Neural progenitor cell (in vitro differentiated cells): ENCODE data around the gene HDAC2. TPM values are rescaled to one million over a fixed set of nuclear protein-coding genes. Genes with fewer than 3 reads are reported as not detected.
"Not testable (repeated sequence)": the region's sequence is repeated elsewhere in the genome, so short reads cannot be mapped to it uniquely, and the experiment has no call there.

ENCODE experiments used
- DNase-seq: peaks from one replicate; pipeline ENCODE4 v3.0.0-alpha.2; 2016; ENCODE audit warnings: low spot score
- H2AFZ ChIP-seq: fragments of 200-600 bp; sonication (generic); replicated peaks from 2 replicates; pipeline ENCODE4 v1.6.1; 2016; ENCODE audit warnings: antibody characterized with exemption
- H3F3A ChIP-seq: fragments of 200-600 bp; sonication (generic); 2 replicates; pipeline ENCODE4 v1.6.1; 2016; ENCODE audit warnings: antibody characterized with exemption, low read depth
- H3K27ac ChIP-seq: fragments of 200-600 bp; sonication (generic); 2 replicates; pipeline ENCODE4 v1.5.1; 2016; ENCODE audit warnings: mild to moderate bottlenecking
- H3K27me3 ChIP-seq: fragments of 200-600 bp; sonication (generic); 2 replicates; pipeline ENCODE4 v1.6.1; 2016; ENCODE audit warnings: mild to moderate bottlenecking, moderate library complexity
- H3K36me3 ChIP-seq: fragments of 200-600 bp; sonication (generic); 2 replicates; pipeline ENCODE4 v1.5.1; 2016
- H3K4me1 ChIP-seq: fragments of 200-600 bp; sonication (generic); 2 replicates; pipeline ENCODE4 v1.6.1; 2016; ENCODE audit warnings: mixed run types
- H3K4me2 ChIP-seq: fragments of 200-600 bp; sonication (generic); 2 replicates; pipeline ENCODE4 v1.6.1; 2016
- H3K4me3 ChIP-seq: fragments of 200-600 bp; sonication (generic); 2 replicates; pipeline ENCODE4 v1.5.1; 2016
- H3K79me2 ChIP-seq: fragments of 200-600 bp; sonication (generic); 2 replicates; pipeline ENCODE4 v1.6.1; 2016; ENCODE audit warnings: low read depth
- H3K9ac ChIP-seq: fragments of 200-600 bp; sonication (generic); 2 replicates; pipeline ENCODE4 v1.6.1; 2016
- H3K9me3 ChIP-seq: fragments of 200-600 bp; sonication (generic); 2 replicates; pipeline ENCODE4 v1.5.1; 2016; ENCODE audit warnings: low read depth
- H4K20me1 ChIP-seq: fragments of 200-600 bp; sonication (generic); 2 replicates; pipeline ENCODE4 v1.6.1; 2016; ENCODE audit warnings: low read depth
- H3K27ac Mint-ChIP-seq: 3 replicates; pipeline ENCODE4 v1.8.0; 2021; ENCODE audit warnings: mixed read lengths
- H3K27me3 Mint-ChIP-seq: 2 replicates; pipeline ENCODE4 v1.8.0; 2022; ENCODE audit warnings: low read depth, mild to moderate bottlenecking, inconsistent platforms, moderate library complexity, mixed read lengths; ENCODE audit not compliant: insufficient read depth
- H3K36me3 Mint-ChIP-seq: 3 replicates; pipeline ENCODE4 v1.8.0; 2021; ENCODE audit warnings: mixed read lengths
- H3K4me1 Mint-ChIP-seq: 3 replicates; pipeline ENCODE4 v1.8.0; 2021; ENCODE audit warnings: mixed read lengths
- H3K4me3 Mint-ChIP-seq: 3 replicates; pipeline ENCODE4 v1.8.0; 2021; ENCODE audit warnings: mild to moderate bottlenecking, moderate library complexity, mixed read lengths
- H3K9me3 Mint-ChIP-seq: 3 replicates; pipeline ENCODE4 v1.8.0; 2020; ENCODE audit warnings: mixed read lengths
- CTCF ChIP-seq: fragments of 200-600 bp; sonication (generic); IDR thresholded peaks from 2 replicates; pipeline ENCODE4 v1.5.1; 2017; ENCODE audit warnings: antibody characterized with exemption, mild to moderate bottlenecking
- EZH2 ChIP-seq: fragments of 200-600 bp; sonication (generic); IDR thresholded peaks from 2 replicates; pipeline ENCODE4 v1.6.1; 2017; ENCODE audit warnings: antibody characterized with exemption, mild to moderate bottlenecking, moderate library complexity
- EZH2phosphoT487 ChIP-seq: fragments of 200-600 bp; sonication (generic); IDR thresholded peaks from 2 replicates; pipeline ENCODE4 v1.6.1; 2017; ENCODE audit warnings: antibody characterized with exemption
- total RNA-seq: library from RNA; depleted of rRNA; stranded (reverse); fragments of >200 nt; gene quantifications from 2 replicates; pipeline ENCODE4 v1.2.3, GENCODE V29; 2015; ENCODE audit warnings: low replicate concordance

The HDAC2 gene
- total RNA-seq, 1 donor from 2014 or later = 429 TPM

DNA sequence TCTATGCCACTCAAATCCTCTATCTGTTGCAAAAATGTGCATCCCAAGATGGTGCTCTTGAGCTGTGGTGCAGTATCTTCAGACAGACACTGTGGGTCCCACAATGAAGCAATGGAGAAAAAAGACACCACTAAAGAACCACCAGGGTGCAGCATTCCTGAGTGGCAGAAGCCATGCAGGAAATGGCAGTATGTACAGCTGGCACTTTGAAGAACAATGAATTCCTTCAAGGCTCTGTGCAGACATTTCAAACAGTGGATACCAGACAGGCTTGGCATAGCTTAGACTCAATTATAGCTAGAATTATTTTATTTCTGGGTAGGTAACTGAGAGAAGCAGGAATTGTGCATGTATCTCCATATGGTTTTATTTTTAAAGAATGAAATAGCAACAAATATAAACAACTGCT is 24.0 kb upstream of the HDAC2 start:
- H3K79me2 ChIP-seq = no peaks in the 10 kb centered on the region
- no peaks in the 10 kb centered on the region for H3K4me1 ChIP-seq
- H3F3A ChIP-seq = no peaks in the 10 kb centered on the region
- no peak overlapping the region for H2AFZ ChIP-seq
- Mint-ChIP-seq H3K4me1 (peaks cover 3% of the 10 kb centered on the region), H3K27me3 (peaks cover 2% of the 10 kb centered on the region), H3K36me3 (peaks cover 5% of the 10 kb centered on the region), H3K4me3 (no peak overlapping the region), H3K27ac (no peak overlapping the region), H3K9me3 (peaks cover 7% of the 10 kb centered on the region)
- no peaks in the 10 kb centered on the region for H3K9me3 ChIP-seq
- peak; percentile 82 for DNase-seq
- H4K20me1 ChIP-seq = no peaks in the 10 kb centered on the region
- no peak overlapping the region for H3K27ac ChIP-seq
- H3K27me3 ChIP-seq = no peaks in the 10 kb centered on the region
- no peak overlapping the region for H3K4me3 ChIP-seq
- H3K36me3 ChIP-seq = no peaks in the 10 kb centered on the region
- no peak overlapping the region for H3K9ac ChIP-seq
- TF ChIP-seq CTCF = peak; percentile 74
- TF ChIP-seq EZH2 = no peak
- TF ChIP-seq EZH2phosphoT487 = no peak
- no peak overlapping the region for H3K4me2 ChIP-seq

DNA sequence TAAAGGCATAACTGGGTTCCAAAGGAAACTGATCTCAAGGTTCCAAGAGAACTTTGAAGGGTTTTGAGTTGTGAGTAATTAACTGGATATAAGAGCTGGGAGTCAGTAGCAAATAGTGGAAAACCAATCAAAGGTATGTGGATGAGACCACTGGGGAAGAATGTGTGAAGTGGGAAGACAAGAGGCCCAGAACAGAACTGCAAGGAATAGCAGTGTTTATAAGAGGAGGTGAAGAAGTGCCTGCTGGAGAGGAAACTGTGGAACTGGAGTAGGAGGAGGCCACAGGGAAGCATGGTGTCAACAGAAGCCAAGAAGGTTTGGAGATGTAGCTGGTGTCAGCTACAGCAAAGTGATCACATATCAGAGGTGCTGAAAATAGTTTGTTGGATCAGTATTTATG is 18.7 kb upstream of the HDAC2 start:
- H3K27me3 ChIP-seq = no peaks in the 10 kb centered on the region
- no peak for DNase-seq
- Mint-ChIP-seq H3K9me3 (peaks cover 11% of the 10 kb centered on the region), H3K27me3 (no peaks in the 10 kb centered on the region), H3K4me3 (no peak overlapping the region), H3K36me3 (no peaks in the 10 kb centered on the region), H3K4me1 (no peaks in the 10 kb centered on the region), H3K27ac (no peak overlapping the region)
- TF ChIP-seq EZH2phosphoT487 (no peak), CTCF (no peak), EZH2 (no peak)
- H3F3A ChIP-seq = no peaks in the 10 kb centered on the region
- no peaks in the 10 kb centered on the region for H3K36me3 ChIP-seq
- H4K20me1 ChIP-seq = no peaks in the 10 kb centered on the region
- H3K79me2 ChIP-seq = no peaks in the 10 kb centered on the region
- no peaks in the 10 kb centered on the region for H3K4me1 ChIP-seq
- no peak overlapping the region for H3K4me3 ChIP-seq
- H3K9ac ChIP-seq = no peak overlapping the region
- no peaks in the 10 kb centered on the region for H3K9me3 ChIP-seq
- no peak overlapping the region for H3K4me2 ChIP-seq
- H3K27ac ChIP-seq = no peak overlapping the region
- no peak overlapping the region for H2AFZ ChIP-seq

- not testable (repeated sequence) for H3K27me3 ChIP-seq, H3K4me2 ChIP-seq, H3F3A ChIP-seq, DNase-seq, H3K9me3 Mint-ChIP-seq, H3K9ac ChIP-seq, H3K4me1 ChIP-seq, H4K20me1 ChIP-seq, H3K9me3 ChIP-seq, H3K4me1 Mint-ChIP-seq, H3K27ac ChIP-seq, H3K4me3 Mint-ChIP-seq, H2AFZ ChIP-seq, H3K79me2 ChIP-seq, H3K27me3 Mint-ChIP-seq, H3K36me3 ChIP-seq, H3K27ac Mint-ChIP-seq, H3K36me3 Mint-ChIP-seq, H3K4me3 ChIP-seq
Measured at GRCh38 chr6:113982675-113983074, 11.7 kb upstream of the HDAC2 start.

DNA sequence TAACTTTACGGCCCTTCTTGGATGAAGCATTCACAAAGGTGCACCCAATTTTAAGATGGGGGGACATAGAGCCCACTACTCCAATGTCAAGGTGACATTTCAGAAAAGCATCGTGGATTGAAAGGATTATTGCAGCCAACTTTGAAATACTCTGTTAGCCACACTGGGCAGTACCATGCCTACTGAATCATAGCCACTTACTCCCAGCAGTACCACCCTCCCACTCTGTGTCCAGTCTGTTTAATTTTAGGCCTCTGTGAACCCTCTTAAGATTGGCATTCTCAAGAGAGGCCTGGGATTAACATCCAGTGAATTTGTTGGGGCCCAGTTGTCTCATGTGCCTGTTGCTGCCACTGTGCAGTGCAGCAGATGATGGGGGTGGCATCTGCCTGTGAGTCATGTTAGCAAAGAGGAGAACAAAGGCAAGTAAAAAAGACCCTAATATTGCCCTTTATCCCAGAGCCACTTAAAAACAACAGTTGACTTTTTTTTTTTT is 11.2 kb upstream of the HDAC2 start:
- H3F3A ChIP-seq = no peaks in the 10 kb centered on the region
- H3K79me2 ChIP-seq = no peaks in the 10 kb centered on the region
- H3K4me1 ChIP-seq = no peaks in the 10 kb centered on the region
- no peaks in the 10 kb centered on the region for H3K9me3 Mint-ChIP-seq
- H3K27me3 Mint-ChIP-seq = no peaks in the 10 kb centered on the region
- H3K9me3 ChIP-seq = no peaks in the 10 kb centered on the region
- H3K9ac ChIP-seq = no peak overlapping the region
- H4K20me1 ChIP-seq = no peaks in the 10 kb centered on the region
- no peak overlapping the region for H3K27ac Mint-ChIP-seq
- no peak overlapping the region for H3K27ac ChIP-seq
- no peak overlapping the region for H3K4me2 ChIP-seq
- TF ChIP-seq EZH2phosphoT487 (no peak), EZH2 (no peak), CTCF (no peak)
- no peak overlapping the region for H3K4me3 ChIP-seq
- no peak overlapping the region for H2AFZ ChIP-seq
- no peaks in the 10 kb centered on the region for H3K4me1 Mint-ChIP-seq
- no peaks in the 10 kb centered on the region for H3K36me3 Mint-ChIP-seq
- DNase-seq = no peak
- H3K4me3 Mint-ChIP-seq = no peak overlapping the region
- H3K27me3 ChIP-seq = no peaks in the 10 kb centered on the region
- H3K36me3 ChIP-seq = no peaks in the 10 kb centered on the region
